GM12872 (cell line): ENCODE data around the gene SPSB1.

Source experiments
- TF ChIP-seq, protein P1 (sequence below): IDR thresholded peaks from 3 replicates; pipeline ENCODE4 v1.5.1; 2011; ENCODE audit warnings: low read depth, mild to moderate bottlenecking, low read length, moderate library complexity; ENCODE audit not compliant: insufficient read depth

SPSB1 gene

GRCh38 chr1:9362488-9362887 is 69.8 kb downstream of the SPSB1 start:
- TF ChIP-seq, protein P1, sequence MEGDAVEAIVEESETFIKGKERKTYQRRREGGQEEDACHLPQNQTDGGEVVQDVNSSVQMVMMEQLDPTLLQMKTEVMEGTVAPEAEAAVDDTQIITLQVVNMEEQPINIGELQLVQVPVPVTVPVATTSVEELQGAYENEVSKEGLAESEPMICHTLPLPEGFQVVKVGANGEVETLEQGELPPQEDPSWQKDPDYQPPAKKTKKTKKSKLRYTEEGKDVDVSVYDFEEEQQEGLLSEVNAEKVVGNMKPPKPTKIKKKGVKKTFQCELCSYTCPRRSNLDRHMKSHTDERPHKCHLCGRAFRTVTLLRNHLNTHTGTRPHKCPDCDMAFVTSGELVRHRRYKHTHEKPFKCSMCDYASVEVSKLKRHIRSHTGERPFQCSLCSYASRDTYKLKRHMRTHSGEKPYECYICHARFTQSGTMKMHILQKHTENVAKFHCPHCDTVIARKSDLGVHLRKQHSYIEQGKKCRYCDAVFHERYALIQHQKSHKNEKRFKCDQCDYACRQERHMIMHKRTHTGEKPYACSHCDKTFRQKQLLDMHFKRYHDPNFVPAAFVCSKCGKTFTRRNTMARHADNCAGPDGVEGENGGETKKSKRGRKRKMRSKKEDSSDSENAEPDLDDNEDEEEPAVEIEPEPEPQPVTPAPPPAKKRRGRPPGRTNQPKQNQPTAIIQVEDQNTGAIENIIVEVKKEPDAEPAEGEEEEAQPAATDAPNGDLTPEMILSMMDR = no peak

GRCh38 chr1:9363061-9363471 is 70.4 kb downstream of the SPSB1 start:
- TF ChIP-seq, protein P1 = no peak

- TF ChIP-seq, protein P1 = no peak
These were observed 73.6 kb downstream of the SPSB1 start for GRCh38 chr1:9366298-9366697.

DNA sequence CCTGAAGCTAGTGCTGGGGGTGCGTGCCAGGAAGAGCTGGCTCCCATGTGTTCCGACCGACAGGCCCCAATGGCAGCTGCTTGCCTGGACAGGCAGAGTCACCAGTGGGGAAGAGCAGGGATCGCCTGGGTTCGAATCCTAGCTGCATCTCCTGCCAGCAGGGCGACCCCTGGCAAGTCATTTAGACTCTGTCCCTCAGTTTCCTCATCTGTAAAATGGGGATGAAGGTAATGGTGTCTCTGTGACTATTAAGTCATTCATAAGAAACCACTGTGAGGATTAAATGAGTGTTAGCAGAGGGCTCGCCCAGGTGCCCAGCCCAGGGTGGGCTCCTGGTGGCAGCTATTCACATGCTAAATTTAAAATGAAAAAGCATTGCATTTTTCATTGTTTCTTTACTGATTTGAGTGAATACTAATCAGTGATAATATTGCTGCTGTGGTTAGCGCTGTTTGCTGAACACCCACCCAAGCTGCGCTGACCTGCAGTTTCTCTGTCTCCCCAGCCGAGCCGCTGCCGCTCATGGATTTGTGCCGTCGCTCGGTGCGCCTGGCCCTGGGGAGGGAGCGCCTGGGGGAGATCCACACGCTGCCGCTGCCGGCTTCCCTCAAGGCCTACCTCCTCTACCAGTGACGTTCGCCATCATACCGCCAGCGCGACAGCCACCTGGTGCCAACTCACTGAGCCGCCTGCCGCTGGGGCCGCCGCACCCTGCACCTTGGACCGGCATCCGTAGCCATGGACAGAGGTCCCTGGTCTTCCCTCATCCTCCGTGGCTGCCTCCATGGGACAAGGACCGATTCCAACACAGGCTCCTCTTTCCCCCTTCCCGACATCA is 74.5 kb downstream of the SPSB1 start:
- TF ChIP-seq, protein P1 = no peak

DNA sequence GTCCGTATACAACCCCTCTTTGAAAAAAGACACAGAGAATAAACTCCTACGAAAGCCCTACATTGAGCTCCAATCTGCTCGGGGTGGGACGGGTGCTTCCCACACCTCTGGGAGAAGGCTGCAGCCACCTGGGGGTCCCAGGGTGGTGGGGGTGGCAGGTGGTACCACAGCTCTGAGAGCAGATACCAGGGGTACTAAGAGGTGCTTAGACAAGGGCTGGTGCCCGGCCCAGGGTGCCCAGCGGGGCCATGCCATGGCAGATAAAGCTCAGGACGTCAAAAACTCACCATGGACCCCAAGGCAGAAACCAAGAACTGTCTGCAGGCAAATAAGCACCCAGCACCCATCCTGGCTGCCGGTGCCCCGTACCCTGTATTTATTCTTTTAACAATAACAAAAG is 75.1 kb downstream of the SPSB1 start:
- TF ChIP-seq, protein P1 = no peak

- TF ChIP-seq, protein P1 = no peak
These were observed 75.7 kb downstream of the SPSB1 start for GRCh38 chr1:9368356-9368755.

DNA sequence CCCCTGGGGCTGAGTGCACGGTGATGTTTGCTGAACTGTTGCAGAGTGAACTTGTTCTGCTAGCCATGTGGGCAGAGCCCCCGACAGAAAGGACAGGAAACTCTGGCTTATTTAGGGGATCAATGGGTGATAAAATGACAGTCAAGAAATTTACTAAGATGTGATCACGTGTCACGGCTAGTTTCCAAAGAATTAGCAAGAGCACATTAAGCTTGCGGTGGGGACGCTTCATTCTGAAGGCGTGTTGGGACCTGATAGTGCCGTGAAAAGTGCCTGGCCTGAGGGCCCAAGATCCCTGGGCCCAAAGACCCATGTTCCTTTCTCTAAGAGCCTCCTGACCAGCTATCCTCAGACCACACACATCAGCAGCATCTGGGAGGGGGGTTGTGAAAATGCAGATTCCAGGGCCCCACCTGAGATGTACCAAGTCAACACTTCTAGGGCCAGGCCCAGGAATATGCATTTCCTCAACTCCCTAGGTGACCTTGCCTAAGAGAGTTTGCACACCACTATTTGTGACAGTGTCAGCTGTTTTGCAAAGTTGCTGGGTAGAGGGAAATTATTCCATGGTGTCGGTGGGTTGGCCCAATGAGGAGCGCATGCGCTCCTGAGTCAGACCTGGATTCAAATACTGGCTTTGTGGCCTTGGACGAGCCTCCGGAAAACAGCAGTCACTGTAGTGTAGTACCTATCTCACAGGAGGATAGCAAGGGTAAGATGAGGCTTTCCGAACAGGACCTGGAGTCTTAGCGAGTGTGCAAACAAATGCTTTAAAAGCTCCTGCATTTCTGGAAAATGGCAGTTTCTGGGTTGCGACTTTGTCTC is 77.5 kb downstream of the SPSB1 start:
- TF ChIP-seq, protein P1 = no peak
